Kidney epithelial cell (primary cell): ENCODE results near the gene ZNF3. TPM values are rescaled to one million over a fixed set of nuclear protein-coding genes. Genes with fewer than 3 reads are reported as not detected.

Experiments
- DNase-seq: peaks from one replicate; pipeline ENCODE4 v3.0.0-alpha.2; 2010; ENCODE audit warnings: low read depth
- H3K27me3 ChIP-seq: 2 replicates; pipeline ENCODE4 v1.6.0; 2011; ENCODE audit warnings: low read length; ENCODE audit not compliant: control insufficient read depth, insufficient read depth
- H3K36me3 ChIP-seq: 2 replicates; pipeline ENCODE4 v1.5.1; 2011; ENCODE audit warnings: low read length; ENCODE audit not compliant: control insufficient read depth, insufficient read depth
- H3K4me3 ChIP-seq: 2 replicates; pipeline ENCODE4 v1.5.1; 2011; ENCODE audit warnings: low read depth, mild to moderate bottlenecking, control low read depth, low read length
- total RNA-seq: library from RNA; depleted of rRNA; stranded (reverse); fragments of >200 nt; gene quantifications from 2 replicates; pipeline ENCODE4 v1.2.3, GENCODE V29; 2015
- TF ChIP-seq, protein P1 (sequence below): IDR thresholded peaks from 2 replicates; pipeline ENCODE4 v1.5.1; 2011; ENCODE audit warnings: mild to moderate bottlenecking, moderate library complexity, low read length, control low read depth, inconsistent platforms; ENCODE audit not compliant: insufficient read depth, poor library complexity, severe bottlenecking

Gene ZNF3
- total RNA-seq, 1 donor from 2014 or later, result 44.9 TPM

- peak; percentile 26 for DNase-seq
Observed at GRCh38 chr7:100126239-100126930, 44.9 kb upstream of the ZNF3 start.

DNA sequence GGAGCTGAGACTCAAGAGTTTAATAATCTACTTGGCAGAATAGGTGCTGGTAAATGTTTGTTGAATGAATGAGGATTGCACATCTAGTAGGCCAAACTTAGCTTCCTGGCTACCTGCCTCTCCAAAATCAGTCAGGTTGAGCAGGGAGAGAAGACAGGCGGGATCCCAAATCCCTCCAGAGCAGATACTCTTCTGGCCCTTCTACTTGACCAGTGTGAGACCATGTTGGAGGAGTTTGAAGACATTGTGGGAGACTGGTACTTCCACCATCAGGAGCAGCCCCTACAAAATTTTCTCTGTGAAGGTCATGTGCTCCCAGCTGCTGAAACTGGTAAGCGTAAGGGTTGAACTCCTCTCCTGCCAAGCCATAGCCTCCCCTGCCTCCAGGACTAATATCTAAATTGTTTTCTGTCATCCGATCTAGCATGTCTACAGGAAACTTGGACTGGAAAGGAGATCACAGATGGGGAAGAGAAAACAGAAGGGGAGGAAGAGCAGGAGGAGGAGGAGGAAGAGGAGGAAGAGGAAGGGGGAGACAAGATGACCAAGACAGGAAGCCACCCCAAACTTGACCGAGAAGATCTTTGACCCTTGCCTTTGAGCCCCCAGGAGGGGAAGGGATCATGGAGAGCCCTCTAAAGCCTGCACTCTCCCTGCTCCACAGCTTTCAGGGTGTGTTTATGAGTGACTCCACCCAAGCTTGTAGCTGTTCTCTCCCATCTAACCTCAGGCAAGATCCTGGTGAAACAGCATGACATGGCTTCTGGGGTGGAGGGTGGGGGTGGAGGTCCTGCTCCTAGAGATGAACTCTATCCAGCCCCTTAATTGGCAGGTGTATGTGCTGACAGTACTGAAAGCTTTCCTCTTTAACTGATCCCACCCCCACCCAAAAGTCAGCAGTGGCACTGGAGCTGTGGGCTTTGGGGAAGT is 43.0 kb upstream of the ZNF3 start:
- H3K36me3 ChIP-seq, result no peaks in the 10 kb centered on the region
- TF ChIP-seq, protein P1, sequence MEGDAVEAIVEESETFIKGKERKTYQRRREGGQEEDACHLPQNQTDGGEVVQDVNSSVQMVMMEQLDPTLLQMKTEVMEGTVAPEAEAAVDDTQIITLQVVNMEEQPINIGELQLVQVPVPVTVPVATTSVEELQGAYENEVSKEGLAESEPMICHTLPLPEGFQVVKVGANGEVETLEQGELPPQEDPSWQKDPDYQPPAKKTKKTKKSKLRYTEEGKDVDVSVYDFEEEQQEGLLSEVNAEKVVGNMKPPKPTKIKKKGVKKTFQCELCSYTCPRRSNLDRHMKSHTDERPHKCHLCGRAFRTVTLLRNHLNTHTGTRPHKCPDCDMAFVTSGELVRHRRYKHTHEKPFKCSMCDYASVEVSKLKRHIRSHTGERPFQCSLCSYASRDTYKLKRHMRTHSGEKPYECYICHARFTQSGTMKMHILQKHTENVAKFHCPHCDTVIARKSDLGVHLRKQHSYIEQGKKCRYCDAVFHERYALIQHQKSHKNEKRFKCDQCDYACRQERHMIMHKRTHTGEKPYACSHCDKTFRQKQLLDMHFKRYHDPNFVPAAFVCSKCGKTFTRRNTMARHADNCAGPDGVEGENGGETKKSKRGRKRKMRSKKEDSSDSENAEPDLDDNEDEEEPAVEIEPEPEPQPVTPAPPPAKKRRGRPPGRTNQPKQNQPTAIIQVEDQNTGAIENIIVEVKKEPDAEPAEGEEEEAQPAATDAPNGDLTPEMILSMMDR, result no peak
- DNase-seq, result no peak

More at GRCh38 chr7:100126239-100126930, 44.9 kb upstream of the ZNF3 start:
- peak overlapping the region; percentile 64 for H3K4me3 ChIP-seq
- no peaks in the 10 kb centered on the region for H3K36me3 ChIP-seq
- TF ChIP-seq, protein P1, result no peak
- H3K27me3 ChIP-seq, result no peaks in the 10 kb centered on the region

DNA sequence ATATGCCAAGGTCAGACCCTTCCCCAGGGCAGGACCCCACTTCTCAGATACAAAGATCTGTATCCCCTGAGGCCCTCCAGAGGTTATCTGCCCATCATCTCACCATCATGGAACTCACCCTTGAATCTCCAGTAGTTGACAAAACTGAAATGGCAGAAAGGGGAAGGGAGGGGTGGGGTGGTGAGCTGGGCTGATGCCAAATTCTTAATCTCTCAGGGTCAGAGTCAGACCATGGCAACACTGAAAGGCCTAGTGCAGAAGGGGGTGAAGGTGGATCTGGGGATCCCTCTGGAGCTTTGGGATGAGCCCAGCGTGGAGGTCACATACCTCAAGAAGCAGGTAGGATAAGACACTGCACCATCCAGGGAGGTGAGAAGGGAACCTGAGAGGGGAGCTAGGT is 41.0 kb upstream of the ZNF3 start:
- TF ChIP-seq, protein P1, result no peak
- H3K4me3 ChIP-seq, result no peak overlapping the region
- no peaks in the 10 kb centered on the region for H3K27me3 ChIP-seq
- H3K36me3 ChIP-seq, result no peaks in the 10 kb centered on the region
- DNase-seq, result no peak

More for the DNA sequence above, 43.0 kb upstream of the ZNF3 start:
- Histone ChIP-seq H3K4me3 (no peak overlapping the region), H3K27me3 (no peaks in the 10 kb centered on the region)

DNA sequence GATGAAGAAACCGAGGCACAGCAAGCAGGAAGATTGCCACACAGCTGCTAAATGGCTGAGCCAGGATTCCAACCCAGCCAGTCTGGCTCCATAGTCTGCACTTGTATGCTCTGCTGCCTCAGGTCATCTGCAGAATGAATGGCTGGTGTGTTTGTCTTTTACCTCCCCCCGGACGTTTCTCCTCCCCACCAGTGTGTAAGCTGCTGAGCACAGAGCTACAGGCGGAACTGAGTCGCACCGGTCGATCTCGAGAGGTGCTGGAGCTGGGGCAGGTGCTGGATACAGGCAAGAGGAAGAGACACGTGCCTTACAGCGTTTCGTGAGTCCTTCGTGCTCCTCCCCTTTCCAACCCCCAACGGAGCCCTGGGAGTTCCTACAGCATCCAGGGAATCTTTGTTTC is 40.5 kb upstream of the ZNF3 start:
- DNase-seq, result no peak
- H3K27me3 ChIP-seq, result no peaks in the 10 kb centered on the region
- no peaks in the 10 kb centered on the region for H3K36me3 ChIP-seq
- TF ChIP-seq, protein P1, result no peak
- no peak overlapping the region for H3K4me3 ChIP-seq

- TF ChIP-seq, protein P1, result no peak
- Histone ChIP-seq H3K27me3 (no peaks in the 10 kb centered on the region), H3K4me3 (no peak overlapping the region), H3K36me3 (no peaks in the 10 kb centered on the region)
- DNase-seq, result no peak
Observed at GRCh38 chr7:100120733-100121036, 39.2 kb upstream of the ZNF3 start.
